HG03175 (cell line): ENCODE measurements around the gene EBF4.

Experiments
- ATAC-seq: cut with Tn5 transposase; IDR thresholded peaks from one replicate; pipeline ENCODE4 v1.9.1; 2021; ENCODE audit warnings: mild to moderate bottlenecking, moderate library complexity; ENCODE audit not compliant: unreplicated experiment

EBF4 gene

DNA sequence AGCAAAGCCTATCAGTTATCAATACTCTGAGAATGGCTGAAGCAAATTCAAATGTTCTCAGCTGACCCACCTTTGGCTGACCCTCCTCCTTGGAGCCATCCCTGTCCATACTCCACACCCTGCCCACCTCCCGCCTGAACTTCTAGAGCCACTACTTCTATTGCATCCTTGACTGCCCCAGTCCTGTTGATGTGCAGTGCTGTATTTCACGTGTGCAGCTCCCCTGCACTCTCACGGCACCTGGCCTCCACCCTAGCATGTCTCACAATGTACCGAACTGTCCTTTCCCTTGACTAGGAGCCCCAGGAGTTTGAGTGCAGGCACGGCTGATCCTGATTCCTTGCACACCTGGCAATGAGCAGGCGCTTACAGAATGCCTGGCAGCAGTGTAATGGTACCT lies 100.9 kb downstream of the EBF4 start:
- ATAC-seq: no peak

DNA sequence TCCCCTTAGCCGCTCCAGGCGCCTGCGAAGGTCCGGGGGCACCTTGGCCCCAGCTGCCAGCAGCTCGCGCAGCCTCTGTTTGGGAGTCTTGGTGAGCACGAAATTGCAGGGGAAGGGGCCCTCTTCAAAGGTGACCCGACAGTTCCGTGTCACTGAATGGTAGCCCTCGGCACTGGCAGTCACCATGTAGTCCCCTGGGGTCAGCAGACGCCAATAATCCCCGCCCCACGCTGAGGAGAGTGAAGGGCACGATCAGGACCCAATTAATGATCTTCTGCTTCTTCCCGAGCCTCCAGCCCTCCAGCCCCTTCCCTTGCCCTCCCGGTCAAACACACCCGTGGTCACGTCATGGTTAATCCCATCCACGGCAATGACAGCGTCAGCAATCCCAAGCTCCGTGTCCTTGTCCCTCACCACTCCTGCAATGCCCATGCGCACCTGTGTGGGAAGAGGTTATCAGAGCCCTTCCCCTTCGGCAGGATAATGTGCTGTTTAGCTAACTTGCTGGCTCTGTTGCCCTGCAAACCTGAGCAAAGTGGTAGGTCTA lies 101.7 kb downstream of the EBF4 start:
- no peak for ATAC-seq

DNA sequence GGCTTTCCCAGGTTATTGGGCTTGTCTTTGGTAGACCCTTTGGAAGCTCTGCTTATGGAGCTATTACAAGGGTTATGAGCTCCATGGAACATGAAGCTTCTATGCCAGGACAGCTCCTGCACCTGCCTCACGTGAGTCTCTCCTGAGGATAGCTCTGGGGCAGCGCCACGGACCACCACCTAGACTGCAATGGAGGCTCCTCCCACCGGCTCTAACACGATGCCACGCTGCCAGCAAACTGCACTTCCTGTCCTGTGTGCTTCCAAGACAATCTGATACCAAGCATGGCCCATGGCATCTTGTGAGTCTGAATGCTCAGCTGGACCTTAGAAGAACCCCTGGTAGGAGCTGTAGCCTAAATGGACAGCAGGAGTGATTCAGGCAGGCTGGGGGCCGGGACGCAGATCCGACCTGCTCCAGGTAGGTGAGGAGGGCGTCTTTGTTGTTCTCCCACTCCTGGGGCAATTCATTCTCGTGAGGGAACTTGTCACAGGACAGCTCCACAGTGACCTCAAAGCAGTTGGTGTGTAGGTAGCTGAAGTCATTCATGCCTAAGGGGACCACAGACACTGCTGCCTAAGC lies 102.4 kb downstream of the EBF4 start:
- no peak for ATAC-seq

DNA sequence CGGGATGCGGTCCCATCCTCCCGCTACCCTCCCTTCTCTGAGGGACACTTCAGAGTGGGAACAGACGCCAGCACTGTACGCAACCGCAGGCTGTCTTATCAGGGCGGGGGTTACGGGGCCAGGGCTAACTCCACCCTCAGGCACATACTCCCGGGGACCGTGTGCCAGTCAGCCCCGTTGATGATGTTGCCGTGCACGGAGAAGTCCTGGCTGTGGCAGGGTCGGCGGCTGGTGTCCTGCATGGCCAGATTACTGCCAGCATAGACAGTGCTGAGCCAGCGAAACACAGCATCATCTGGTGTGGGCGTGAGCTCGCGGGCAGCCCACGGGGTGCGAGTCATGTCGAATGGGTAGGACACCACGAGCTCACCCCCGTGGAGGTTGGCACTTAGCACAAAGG lies 102.9 kb downstream of the EBF4 start:
- ATAC-seq: no peak

DNA sequence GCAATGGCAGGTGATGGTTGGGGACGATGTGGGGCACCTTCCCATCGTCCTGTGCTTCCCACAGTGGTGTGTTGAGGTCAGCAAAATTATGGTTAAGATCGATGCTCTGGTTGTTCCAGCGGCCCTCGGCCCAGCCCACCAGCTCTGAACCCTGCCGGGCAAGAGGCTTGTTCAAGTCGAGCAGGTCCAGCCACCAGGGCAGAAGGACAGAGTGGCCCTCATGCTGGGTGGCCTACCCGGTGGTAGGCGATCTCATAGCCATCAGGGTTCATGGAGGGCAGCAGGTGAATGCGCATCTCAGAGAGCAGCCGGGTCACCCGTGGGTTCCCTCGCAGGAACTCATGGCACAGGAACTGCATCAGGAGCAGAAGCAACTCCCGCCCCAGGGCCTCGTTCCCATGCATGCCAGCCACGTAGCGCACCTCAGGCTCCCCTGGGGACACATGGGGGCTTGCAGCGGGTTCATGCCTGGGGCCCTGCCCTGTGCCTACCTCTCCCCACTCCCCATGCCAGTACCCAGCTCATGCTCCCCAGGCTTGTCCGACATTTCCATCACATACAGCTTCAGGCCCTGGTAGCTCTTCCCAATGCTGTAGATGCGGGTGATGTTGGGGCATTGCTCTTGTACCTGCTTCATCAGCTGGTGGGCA lies 103.6 kb downstream of the EBF4 start:
- no peak for ATAC-seq

DNA sequence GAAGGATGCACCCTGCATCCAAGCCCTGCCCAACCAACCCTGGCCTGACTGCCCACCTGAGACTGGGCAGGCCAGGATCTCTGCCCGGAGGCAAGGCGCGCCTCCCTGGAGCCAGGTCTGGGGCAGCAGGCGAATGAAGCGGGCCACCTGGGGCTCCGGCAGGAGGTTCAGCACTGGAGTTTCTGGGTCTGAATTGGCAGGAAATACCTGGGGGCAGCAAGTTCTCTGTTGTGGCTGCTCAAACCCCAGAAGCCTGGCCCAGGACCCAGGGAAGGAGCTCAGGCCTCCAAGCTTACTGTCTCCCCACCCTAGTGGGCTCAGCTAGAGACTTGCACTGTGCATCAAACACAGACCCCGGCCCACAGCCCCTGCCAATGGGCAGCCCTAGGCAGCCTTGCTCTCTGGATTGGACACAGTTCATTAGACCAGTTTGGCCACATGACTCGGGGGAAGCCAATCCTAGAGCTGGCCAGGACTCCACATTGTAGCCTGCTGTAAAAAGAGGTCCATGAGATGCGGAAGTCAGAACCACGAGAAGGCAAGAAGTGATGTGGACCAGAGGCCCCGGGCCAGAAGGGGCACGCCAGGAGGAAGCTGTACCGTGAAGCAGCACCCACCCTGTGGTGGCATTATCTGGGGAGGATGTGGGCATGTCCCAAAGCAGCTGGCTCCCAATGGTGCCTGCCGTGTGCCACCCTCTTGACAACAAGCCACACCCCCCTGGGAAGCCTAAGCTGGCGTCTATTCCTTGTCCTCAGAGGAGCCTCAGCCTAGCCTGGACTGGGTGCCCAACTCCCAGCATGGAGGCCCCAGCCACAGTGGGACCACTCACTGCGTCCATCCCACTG lies 104.8 kb downstream of the EBF4 start:
- no peak for ATAC-seq

DNA sequence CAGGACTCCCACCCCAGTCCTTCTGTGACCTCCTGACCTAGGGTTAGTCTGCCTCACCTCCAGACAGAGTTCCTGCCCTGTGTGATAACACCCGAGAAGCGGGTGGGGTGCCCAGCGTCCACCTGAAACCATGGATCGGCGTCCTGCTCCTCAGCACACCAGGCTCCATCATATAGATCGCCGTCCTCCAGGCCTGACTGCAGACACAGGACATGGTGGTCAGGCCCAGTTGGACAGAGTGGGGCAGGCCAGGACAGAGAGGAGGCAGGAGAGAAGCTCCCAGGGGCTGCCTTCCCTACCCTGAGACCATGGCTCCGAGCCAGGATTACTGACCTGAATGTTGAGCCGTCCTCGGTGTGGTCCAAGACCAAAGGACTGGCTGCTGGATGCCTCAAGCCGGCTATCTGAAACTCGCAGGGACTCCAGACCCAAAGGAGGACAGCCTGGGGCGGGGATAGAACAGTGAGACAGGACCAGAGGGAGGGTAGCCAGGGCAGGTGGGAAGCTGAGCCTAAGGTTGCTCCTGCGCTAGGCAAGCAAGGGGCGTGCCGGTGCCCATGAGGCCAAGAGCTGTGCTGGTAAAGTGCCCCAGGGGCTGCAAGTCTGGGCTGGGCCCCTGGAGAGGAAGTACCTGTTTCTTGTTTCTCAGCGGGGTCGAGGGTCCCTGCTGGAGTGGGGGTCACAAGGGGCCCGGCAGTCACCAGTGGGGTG lies 105.7 kb downstream of the EBF4 start:
- no peak for ATAC-seq

DNA sequence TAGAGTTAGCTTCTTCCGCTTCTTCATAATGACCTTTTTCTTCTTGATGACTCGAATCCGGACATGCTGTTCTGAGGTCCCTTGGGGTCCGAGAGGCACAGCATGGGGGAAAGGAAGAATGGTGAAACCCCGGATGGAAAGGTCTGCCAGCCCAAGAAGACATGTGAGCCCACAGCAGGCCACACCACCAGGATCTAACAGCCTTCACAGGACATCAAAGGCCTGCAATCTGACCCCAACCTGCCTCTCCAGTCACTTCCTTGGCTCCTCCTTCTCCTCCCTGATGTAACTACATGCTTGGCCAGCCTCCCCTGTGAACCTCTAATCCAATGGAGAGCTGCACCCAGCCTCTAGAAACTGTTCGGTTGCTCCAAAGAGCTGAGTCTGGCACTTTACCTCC lies 106.2 kb downstream of the EBF4 start:
- ATAC-seq: no peak

DNA sequence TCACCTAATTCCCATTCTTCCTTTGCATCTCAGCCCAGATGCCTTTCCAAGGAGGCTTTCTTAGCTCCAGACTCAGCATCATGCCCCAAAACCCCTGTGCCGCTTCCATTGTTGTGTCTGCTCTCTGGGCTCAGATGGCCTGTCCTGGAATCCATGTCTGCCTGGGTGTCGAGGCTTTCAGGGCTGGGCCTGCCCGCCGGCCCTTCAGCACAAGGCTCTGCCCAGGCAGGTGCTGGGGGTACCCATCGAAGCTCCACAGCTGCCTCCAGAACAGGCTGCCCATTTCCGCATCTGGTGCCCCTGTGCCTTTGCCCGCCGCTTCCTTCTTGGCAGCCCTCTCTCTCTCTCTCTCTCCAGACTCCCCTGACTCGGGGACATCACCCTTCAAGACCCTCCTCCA lies 106.7 kb downstream of the EBF4 start:
- no peak for ATAC-seq

DNA sequence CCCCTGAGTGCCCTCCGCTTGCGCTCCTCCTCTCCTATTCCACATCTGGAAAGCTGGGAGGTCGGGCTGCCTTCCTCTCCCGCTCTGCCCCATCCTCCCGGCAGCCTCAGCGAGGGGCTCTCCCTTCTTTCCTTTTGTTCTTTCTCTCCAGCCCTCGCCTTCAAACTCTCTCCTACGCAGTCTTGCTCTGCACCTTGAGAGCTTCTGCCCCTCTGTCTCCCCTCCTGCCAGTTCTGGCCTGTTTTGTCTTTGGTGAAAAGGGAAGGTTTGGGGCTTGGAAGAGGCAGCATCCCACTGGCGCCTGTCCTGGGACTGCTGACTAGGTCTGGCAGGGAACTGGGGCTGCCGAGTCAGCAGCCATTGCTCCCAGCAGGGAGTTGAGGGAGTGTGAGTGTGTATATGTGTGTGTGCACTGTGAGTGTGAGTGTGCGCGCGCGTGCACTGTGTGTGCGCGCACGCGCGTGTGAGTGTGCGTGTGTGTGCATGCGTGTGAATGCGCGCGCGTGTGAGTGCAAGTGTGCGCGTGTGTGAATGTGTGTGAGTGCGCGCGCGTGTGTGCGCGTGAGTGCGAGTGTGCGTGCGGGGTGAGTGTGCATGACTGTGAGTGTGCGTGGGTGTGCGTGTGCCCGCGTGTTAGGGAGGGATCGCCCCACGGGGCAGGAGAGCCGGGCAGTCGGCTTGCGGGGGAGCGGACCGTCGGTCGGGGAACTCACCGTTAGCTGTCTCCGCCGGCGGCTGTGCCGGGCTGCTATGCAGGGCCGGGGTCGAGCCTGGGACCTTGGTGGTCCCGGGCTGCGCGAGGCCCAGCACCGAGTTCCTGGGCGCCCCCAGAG lies 107.3 kb downstream of the EBF4 start:
- peak; percentile 2 for ATAC-seq

DNA sequence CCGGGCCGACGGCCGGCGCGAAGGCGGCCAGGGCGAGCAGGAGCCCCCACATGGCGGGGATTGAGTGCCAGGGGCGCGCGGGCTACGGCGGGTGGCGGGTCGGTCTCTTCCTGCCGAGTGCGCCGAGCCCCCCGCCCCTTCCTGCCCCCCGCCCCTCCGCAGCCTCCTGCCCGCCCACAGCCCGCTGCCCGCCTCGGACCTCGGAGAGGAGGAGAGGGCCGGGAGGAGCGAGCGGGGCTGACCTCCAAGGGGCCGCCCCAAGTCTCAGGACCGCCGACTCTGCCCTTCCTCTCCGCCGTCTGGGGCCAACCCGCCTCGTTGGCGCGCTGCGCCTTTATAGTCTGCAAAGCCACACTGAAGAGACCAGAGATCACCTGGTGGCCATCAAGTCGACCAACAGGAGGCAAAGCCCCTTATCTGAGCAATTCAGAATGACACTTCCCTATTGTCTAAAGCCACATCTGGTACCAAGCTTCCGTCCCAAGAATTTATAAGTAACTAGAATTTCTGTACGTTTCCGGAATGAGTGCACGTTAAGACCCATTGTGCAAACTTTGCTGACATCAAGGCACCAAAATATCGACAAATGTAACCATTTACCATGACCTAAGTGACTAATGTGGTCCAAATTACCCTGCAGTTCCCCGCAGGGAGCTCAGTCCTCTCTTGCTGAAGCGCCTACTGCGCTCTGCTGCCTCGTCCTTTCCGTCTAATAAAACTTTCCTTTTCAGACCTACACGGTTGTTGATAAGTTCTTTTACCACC lies 108.1 kb downstream of the EBF4 start, which contains the start of gene CPXM1:
CPXM1 (minus strand) TSS at position 107 of the 765 bp plus-strand sequence; CDS start at position 52, 55 bp downstream.
- ATAC-seq: peak; percentile 79

DNA sequence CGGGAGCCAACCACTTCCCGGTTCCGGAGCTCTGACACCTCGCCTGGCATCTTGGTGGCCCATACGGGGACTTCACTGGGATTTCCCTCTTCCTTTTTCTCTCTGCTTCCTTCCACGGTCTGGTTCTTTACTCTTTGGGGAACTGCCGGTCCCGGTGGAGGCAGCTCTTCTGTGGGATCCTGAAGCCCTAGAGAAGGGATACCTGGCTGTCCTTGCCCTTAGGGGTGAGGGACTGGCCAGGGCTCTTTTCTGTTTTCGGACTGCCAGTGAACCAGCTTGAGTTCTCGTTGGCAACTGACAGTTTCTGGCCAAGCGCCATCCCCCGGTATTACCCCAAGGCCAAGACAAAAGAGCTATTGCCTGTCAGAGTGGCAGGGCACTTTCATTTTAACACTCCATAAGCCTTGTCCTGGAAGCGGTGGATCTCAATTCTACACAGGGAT lies 108.7 kb downstream of the EBF4 start:
- no peak for ATAC-seq

DNA sequence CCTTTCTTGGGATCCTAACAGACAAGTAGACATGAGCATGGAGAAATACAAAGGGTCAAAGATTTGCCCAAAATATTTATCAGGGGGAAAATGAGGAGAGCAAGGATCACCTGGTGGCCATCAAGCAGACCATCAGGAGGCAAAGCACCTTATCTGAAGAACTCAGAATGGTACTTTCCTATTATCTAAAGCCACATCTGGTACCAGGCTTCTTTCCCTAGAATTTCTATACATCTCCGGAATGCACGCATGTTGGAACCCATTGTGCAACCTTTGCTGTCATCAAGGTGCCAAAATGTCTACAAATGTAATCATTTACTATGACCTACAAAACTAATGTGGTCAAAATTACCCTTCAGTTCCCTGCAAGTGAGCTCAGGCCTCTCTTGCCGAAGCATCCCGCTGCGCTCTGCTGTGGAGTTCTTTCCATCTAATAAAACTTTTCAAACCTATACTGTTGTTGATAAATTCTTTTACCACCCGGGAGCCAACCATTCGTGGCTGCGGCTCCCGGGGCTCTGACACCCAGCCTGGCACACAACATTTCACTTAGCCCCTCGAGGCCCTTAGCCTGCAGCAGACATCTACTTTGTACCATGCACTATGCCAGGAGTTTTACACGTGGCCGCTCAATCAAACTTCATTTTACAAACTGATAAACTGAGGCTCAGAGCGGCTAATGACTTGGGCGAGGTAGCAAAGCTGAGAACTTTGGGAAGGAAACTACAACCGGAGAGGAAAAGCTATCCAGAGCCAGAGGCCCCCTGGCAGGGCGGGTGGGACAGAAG lies 111.7 kb downstream of the EBF4 start:
- ATAC-seq: no peak

DNA sequence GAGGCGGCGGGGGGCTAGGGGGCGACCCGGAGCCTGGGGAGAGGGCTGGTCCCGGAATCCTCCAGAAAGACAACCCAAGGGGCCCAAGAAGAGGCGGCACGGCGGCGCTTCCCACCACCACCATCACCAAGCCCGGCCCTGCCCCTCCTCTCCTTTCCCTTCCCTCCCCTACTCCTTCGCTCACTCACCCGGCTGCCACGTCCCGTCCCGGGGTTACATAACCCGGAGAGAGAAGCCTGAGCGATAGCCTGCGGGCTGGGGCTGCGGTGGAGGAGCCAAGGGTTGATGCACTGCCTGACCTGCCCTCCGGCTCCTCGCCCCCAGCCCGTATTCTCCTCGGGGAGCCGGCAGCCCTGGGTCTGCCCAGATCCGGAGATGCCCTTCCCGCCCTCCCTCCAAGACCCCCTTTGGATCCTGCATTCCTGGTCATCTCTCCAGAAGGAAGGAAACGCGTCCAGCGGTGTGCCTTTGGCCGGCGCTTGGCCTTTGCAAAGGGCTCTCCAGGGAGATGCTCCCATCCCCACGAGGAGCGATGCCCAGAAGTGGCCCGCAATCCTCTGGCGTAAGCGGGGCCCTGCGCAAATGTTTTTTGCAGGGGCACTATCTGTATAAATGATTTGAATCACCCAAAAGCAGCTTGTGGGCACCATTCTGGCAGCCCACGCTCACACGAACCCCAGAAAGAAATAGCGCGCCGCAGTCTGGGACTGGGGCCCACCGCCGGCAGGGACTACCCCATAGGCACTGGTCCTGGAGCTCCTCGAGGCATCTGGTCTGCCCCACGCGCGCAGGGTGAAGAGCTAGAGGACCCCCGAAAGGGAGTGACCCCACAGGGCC lies 112.5 kb downstream of the EBF4 start:
- no peak for ATAC-seq

DNA sequence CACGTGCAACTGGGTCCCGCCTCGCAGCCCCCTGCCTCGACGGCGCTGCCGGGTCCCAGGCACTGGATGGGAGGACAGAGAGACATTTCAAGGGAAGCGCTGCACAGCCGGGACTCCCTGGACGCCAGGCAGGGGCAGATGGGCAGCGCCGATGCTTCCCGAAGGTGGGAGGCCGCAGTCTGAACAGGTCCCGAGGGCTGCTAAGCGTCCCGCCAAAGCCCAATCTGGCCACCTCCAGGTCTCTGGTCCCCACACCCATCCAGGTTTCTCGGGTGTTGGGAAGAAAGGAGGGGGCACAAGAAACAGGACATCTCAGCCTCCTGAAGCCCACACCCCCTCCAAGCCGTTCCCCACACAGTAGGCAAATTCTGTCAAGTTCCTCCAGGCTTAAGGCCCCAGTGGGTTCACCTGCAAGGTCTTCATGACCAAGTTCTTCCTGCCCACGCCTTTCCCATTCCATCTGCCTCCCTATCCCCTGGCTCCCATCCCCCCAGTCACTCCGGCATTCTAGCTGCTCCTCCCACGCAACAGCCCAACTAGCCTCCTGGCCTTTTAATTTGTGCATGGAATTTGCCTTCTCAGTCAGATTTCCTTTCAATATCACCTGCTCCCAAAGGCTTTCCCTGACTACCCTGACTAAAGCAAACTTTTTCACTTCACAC lies 113.2 kb downstream of the EBF4 start:
- no peak for ATAC-seq

DNA sequence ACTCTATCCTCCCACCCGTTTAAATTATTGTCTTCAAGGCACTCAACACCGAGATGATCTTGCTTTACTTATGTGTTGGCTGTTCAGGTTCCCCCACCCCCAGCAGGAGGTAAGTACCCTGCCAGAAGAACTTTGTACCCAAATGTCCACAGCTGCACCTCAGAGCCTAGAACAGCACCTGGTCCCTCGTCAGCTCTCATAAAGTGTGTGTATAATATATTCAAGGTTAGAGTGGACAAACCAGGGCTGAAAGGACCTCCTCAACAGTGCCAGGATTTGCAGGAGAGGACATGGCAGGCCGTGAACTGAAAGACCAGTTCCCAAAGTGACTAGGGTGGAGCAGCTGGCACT lies 113.7 kb downstream of the EBF4 start:
- no peak for ATAC-seq

DNA sequence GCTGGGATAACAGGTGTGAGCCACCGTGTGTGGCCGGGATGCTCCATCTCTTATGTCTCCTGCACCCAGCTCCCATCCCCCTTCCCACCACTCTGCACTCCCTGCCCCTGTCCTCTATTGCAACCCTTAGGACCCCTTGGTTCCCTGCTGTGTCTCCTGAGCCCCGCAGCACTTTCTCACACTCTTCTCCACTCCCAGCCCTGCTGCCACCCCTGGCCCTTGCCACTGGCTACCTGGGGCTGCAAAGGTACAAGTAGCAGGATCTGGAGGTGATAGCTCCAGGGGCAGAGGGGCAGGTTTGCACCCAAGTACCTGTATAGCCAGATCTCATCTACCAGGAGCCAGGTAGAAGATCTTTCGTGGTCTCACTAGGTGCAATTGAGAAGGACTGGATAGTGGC lies 114.4 kb downstream of the EBF4 start:
- no peak for ATAC-seq
